GM12878 (cell line): Measurements from ENCODE around the gene SLX4IP. TPM values are rescaled to one million over a fixed set of nuclear protein-coding genes. Genes with fewer than 3 reads are reported as not detected.

Source experiments
- ATAC-seq: fragments of 200-7000 bp; cut with Tn5 transposase; 3 replicates; pipeline ENCODE4 v1.9.1; 2020; ENCODE audit warnings: mild to moderate bottlenecking, moderate library complexity
- BruUV-seq: library from RNA; stranded (reverse); fragments of 400-500 nt; replicated peaks from 2 replicates; lab custom pipeline; 2021; lab: Mats Ljungman, UMichigan
- CTCF ChIA-PET: fragments of 300-600 bp; sonication (Branson Sonifier 250); formaldehyde crosslinking; extraction: SDS; loops from one replicate; lab custom pipeline; 2021; ENCODE audit warnings: inconsistent platforms; lab: Yijun Ruan, JAX
- POLR2A ChIA-PET: fragments of 350-600 bp; formaldehyde crosslinking; extraction: SDS; loops from one replicate; lab custom pipeline; 2021; ENCODE audit warnings: inconsistent platforms; lab: Charles Lee
- RAD21 ChIA-PET: fragments of 300-600 bp; sonication (Branson Sonifier 250); formaldehyde crosslinking; loops from one replicate; lab custom pipeline; 2023; ENCODE audit warnings: antibody characterized with exemption; ENCODE audit not compliant: unreplicated experiment; lab: Charles Lee
- SMC1A ChIA-PET: fragments of 300-600 bp; sonication (Branson Sonifier 250); formaldehyde crosslinking; loops from one replicate; lab custom pipeline; 2023; ENCODE audit not compliant: unreplicated experiment, uncharacterized antibody; lab: Charles Lee
- DNase-seq: peaks from one replicate; pipeline ENCODE4 v3.0.0-alpha.2; 2011; ENCODE audit warnings: low read depth, low spot score
- FAIRE-seq: peaks from 3 replicates; lab custom pipeline; 2011; peaks lifted over from hg19 to GRCh38; lab: Jason Lieb, UNC
- H2AFZ ChIP-seq: 2 replicates; pipeline ENCODE4 v1.6.0; 2011; ENCODE audit warnings: low read depth, low read length, control low read depth; ENCODE audit not compliant: control insufficient read depth
- H3K27ac ChIP-seq: 2 replicates; pipeline ENCODE4 v1.5.1; 2011; ENCODE audit warnings: control low read depth; ENCODE audit not compliant: control insufficient read depth, insufficient read depth
- H3K27me3 ChIP-seq, 2 experiments: replicated peaks in 1 of 2; 2 replicates each; pipeline versions ENCODE4 v1.6.0 to v1.6.1; 2011; ENCODE audit warnings: low read length in 1 of 2; ENCODE audit not compliant: control insufficient read depth in 2 of 2, insufficient read depth in 2 of 2
- H3K36me3 ChIP-seq, 2 experiments: 2 replicates each; pipeline ENCODE4 v1.5.1; 2011; ENCODE audit warnings: low read length in 1 of 2; ENCODE audit not compliant: control insufficient read depth in 2 of 2, insufficient read depth in 2 of 2
- H3K4me1 ChIP-seq: 2 replicates; pipeline ENCODE4 v1.6.1; 2011; ENCODE audit warnings: mild to moderate bottlenecking, low read length, moderate library complexity, mixed read lengths; ENCODE audit not compliant: control insufficient read depth, insufficient read depth
- H3K4me2 ChIP-seq: 2 replicates; pipeline ENCODE4 v1.6.0; 2011; ENCODE audit warnings: control low read depth; ENCODE audit not compliant: control insufficient read depth, insufficient read depth
- H3K4me3 ChIP-seq: fragments of 200-600 bp; sonication (generic); 2 replicates; pipeline ENCODE4 v1.5.1; 2016
- H3K79me2 ChIP-seq: 2 replicates; pipeline ENCODE4 v1.6.0; 2011; ENCODE audit warnings: low read length; ENCODE audit not compliant: control insufficient read depth, insufficient read depth
- H3K9ac ChIP-seq: 2 replicates; pipeline ENCODE4 v1.8.0; 2011; ENCODE audit warnings: low read length, control low read depth, mixed read lengths; ENCODE audit not compliant: control insufficient read depth, insufficient read depth
- H3K9me3 ChIP-seq: replicated peaks from 3 replicates; pipeline ENCODE4 v1.5.1; 2011; ENCODE audit warnings: mild to moderate bottlenecking, low read length; ENCODE audit not compliant: control insufficient read depth, insufficient read depth
- H4K20me1 ChIP-seq: 2 replicates; pipeline ENCODE4 v1.6.0; 2011; ENCODE audit not compliant: control insufficient read depth, insufficient read depth
- BACH1 ChIP-seq: fragments of 450-650 bp; IDR thresholded peaks from 2 replicates; pipeline ENCODE4 v1.6.1; 2017; ENCODE audit warnings: mild to moderate bottlenecking, borderline replicate concordance
- MTA2 ChIP-seq: fragments of 450-650 bp; IDR thresholded peaks from 2 replicates; pipeline ENCODE4 v1.6.1; 2016; ENCODE audit warnings: low read depth, mild to moderate bottlenecking, moderate library complexity
- NFXL1 ChIP-seq: fragments of 450-650 bp; IDR thresholded peaks from 2 replicates; pipeline ENCODE4 v1.6.1; 2017; ENCODE audit warnings: antibody characterized with exemption, mild to moderate bottlenecking, borderline replicate concordance
- NKRF ChIP-seq: fragments of 450-650 bp; conservative IDR thresholded peaks from 2 replicates; pipeline ENCODE4 v1.6.1; 2017; ENCODE audit warnings: mild to moderate bottlenecking, moderate library complexity
- RAD21 ChIP-seq: IDR thresholded peaks from 2 replicates; pipeline ENCODE4 v1.6.1; 2011; ENCODE audit warnings: mild to moderate bottlenecking, low read depth, low read length, moderate library complexity; ENCODE audit not compliant: insufficient read depth
- ZBTB40 ChIP-seq: fragments of 450-650 bp; IDR thresholded peaks from 2 replicates; pipeline ENCODE4 v1.6.1; 2016; ENCODE audit warnings: mild to moderate bottlenecking, moderate library complexity, borderline replicate concordance
- ZNF217 ChIP-seq: fragments of 450-650 bp; IDR thresholded peaks from 2 replicates; pipeline ENCODE4 v1.6.1; 2017; ENCODE audit warnings: antibody characterized with exemption, mild to moderate bottlenecking
- WGBS: methylation state at CpG from one replicate; pipeline ENCODE4 v1.1.6; 2016; ENCODE audit warnings: low lambda C conversion rate; ENCODE audit not compliant: insufficient replicate concordance, insufficient coverage; ENCODE audit errors: missing lambda C conversion rate; 5-methylcytosine and 5-hydroxymethylcytosine counted together
- in situ Hi-C: fragments of 300-500 bp; cut with MboI; formaldehyde crosslinking; loops from 9 replicates; pipeline ENCODE4 v1.14.3; 2018; ENCODE audit warnings: mixed read lengths
- intact Hi-C: fragments of 100-400 bp; cut with micrococcal nuclease; formaldehyde crosslinking; loops from one replicate; pipeline ENCODE4 v1.14.2; 2022; ENCODE audit not compliant: unreplicated experiment
- polyA plus RNA-seq, 11 experiments: library from polyadenylated mRNA; depleted of rRNA in 4 of 11; unstranded in 6 of 11; stranded (reverse) in 5 of 11; fragments of >200 nt; fragmentation: Nextera tagmentation in 4 of 11; fragmentation: Illumina TruSeq in 1 of 11; extraction: Ambion mirVana in 4 of 11; extraction: Trizol in 1 of 11; gene quantifications; 1 replicate in 1 of 11; 2 replicates in 10 of 11; pipeline versions ENCODE4 v1.2.1 to v1.2.3, GENCODE V29; 2011 to 2016; ENCODE audit warnings: inconsistent platforms in 2 of 11, missing spikeins in 2 of 11, low read depth in 1 of 11
- total RNA-seq, 4 experiments: library from RNA; depleted of rRNA in 3 of 4; stranded (reverse); fragments of >200 nt in 3 of 4; fragmentation: Illumina TruSeq in 1 of 4; extraction: Trizol in 1 of 4; gene quantifications; 2 replicates each; pipeline versions ENCODE4 v1.2.1 to v1.2.3, GENCODE V29; 2013 to 2021

Gene SLX4IP
- total and polyA plus RNA-seq, 10 of the 15 experiments (the other 5 are each of a cell fraction or from before 2014, with no cell fraction given): 2.2 to 11.0 (median 6.3) TPM

GRCh38 chr20:10573951-10574339, 138.8 kb downstream of the SLX4IP start:
- POLR2A ChIA-PET: no interaction called here
- BruUV-seq: no TSS peak

More at GRCh38 chr20:10573951-10574339, 138.8 kb downstream of the SLX4IP start:
- ChIA-PET RAD21 (no interaction called here), CTCF (interaction anchor here (0.7 to 2.0 kb wide), 3 partner anchors 9 to 18 kb away, joined by 3 to 6 read pairs (median 5); no protein-coding TSS in a partner anchor), SMC1A (interaction anchor here (0.8 to 1.3 kb wide), 2 partner anchors 9 to 19 kb away, joined by 3 read pairs; no protein-coding TSS in a partner anchor)
- FAIRE-seq (no peak), DNase-seq (no peak), ATAC-seq (no peak)
- TF ChIP-seq MTA2: no peak
- no peak for TF ChIP-seq BACH1
- TF ChIP-seq NKRF: no peak
- no peak for TF ChIP-seq NFXL1
- no peak for TF ChIP-seq ZNF217
- no peak for TF ChIP-seq ZBTB40
- no peak for TF ChIP-seq RAD21
- Histone ChIP-seq H3K9ac (no peak overlapping the region), H3K4me1 (no peaks in the 10 kb centered on the region), H4K20me1 (no peaks in the 10 kb centered on the region), H3K79me2 (no peaks in the 10 kb centered on the region), H3K4me3 (no peak overlapping the region), H2AFZ (no peak overlapping the region), H3K27me3 (no peaks in the 10 kb centered on the region), H3K36me3 (peaks cover 0 to 2% of the 10 kb centered on the region in 2 experiments; a peak in 1 of 4 replicates), H3K4me2 (no peak overlapping the region), H3K9me3 (no peaks in the 10 kb centered on the region), H3K27ac (no peak overlapping the region)
- in situ Hi-C loops (no loop called here), intact Hi-C loops (no loop called here)
- 65% methylated on average over 1 of the region's 1 CpG for WGBS
